Astrocyte of the spinal cord (primary cell): ENCODE data around the gene GUCA2B.

ENCODE experiments used
- DNase-seq: peaks from one replicate; pipeline ENCODE4 v3.0.0; 2011; ENCODE audit warnings: low read depth, low spot score
- H3K4me3 ChIP-seq: 2 replicates; pipeline ENCODE4 v1.5.1; 2011; ENCODE audit warnings: low read depth, mild to moderate bottlenecking, low read length, moderate library complexity
- in situ Hi-C: cut with HindIII; loops from 2 replicates; pipeline ENCODE4 v1.10.0; 2017; ENCODE audit warnings: low sequenced_read_pairs
- TF ChIP-seq, protein P1 (sequence below): IDR thresholded peaks from 2 replicates; pipeline ENCODE4 v1.5.1; 2012; ENCODE audit warnings: low read depth, mild to moderate bottlenecking, low read length, inconsistent platforms

GUCA2B gene

DNA sequence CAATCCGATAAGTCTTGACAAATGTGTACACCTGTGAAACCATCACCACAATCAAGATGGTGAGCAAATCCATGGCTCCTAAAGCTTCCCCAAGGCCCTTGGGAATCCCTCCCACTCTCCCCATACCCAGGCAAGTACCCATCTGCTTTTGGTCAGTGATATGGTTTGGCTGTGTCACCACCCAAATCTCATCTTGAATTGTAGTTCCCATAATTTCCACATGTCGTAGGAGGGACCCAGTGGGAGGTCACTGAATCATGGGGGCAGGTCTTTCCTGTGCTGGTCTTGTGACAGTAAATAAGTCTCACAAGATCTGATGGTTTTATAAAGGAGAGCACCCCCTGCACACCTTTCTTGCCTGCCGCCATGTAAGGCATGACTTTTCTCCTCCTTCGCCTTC, 14.6 kb upstream of the GUCA2B start:
- DNase-seq = no peak
- in situ Hi-C loops = no loop called here
- TF ChIP-seq, protein P1, sequence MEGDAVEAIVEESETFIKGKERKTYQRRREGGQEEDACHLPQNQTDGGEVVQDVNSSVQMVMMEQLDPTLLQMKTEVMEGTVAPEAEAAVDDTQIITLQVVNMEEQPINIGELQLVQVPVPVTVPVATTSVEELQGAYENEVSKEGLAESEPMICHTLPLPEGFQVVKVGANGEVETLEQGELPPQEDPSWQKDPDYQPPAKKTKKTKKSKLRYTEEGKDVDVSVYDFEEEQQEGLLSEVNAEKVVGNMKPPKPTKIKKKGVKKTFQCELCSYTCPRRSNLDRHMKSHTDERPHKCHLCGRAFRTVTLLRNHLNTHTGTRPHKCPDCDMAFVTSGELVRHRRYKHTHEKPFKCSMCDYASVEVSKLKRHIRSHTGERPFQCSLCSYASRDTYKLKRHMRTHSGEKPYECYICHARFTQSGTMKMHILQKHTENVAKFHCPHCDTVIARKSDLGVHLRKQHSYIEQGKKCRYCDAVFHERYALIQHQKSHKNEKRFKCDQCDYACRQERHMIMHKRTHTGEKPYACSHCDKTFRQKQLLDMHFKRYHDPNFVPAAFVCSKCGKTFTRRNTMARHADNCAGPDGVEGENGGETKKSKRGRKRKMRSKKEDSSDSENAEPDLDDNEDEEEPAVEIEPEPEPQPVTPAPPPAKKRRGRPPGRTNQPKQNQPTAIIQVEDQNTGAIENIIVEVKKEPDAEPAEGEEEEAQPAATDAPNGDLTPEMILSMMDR = no peak
- H3K4me3 ChIP-seq = no peak overlapping the region

DNA sequence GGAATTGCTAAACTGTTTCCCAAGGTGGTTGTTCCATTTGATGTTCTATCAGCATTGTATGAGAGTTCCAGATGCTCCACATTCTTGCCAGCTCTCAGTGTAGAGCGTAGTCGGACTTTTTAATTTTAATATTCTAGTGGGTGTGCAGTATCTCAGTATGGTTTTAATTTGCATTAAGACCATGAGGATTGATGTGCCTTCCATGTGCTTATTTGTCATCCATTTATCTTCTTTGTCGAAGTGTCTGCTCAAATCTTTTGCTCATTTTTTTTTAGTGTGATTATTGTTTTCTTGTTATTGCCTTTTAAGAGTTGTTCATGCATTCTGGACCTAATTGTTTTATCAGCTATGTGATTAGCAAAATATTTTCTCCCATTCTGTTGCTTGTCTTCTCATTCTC, 13.8 kb upstream of the GUCA2B start:
- no peak overlapping the region for H3K4me3 ChIP-seq
- in situ Hi-C loops = no loop called here
- TF ChIP-seq, protein P1 = no peak
- DNase-seq = no peak

DNA sequence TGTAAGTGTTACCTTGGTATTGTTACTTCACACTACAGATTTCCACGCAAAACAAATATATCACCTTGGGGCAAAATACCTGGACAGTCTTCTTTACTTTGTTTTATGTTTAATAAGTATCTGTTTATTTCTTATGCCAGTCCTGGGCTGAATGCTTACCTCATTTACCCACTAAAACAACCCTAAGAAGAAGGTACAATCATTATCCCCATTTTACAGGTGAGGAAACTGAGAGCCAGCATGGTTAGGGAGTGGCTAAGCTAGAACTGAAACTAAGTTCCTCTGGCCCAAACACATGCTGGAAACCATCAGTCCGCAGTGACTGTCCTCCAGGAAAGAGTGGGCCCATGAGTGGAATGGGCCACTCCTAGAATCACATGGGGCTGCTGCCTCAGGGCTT, 13.0 kb upstream of the GUCA2B start:
- in situ Hi-C loops = no loop called here
- H3K4me3 ChIP-seq = no peak overlapping the region
- DNase-seq = no peak
- TF ChIP-seq, protein P1 = no peak

DNA sequence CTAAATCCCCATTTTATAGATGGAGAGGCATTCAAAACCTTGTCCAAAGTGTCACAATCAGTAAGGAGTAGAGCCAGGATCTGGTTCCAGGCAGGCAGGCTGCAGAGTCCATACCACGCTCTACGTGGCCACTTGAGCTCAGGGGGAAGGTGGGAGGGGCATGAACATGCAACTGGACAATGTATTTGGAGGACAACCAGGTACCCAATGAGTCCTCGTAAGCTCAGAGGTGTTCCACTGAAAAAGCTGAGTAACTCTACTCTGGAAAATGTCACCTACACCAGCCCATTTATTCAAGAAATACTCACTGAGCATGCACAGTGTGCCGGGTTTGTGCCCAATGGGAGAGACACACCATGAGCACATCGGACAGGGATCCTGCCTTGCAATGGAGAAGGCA, 11.2 kb upstream of the GUCA2B start:
- TF ChIP-seq, protein P1 = no peak
- H3K4me3 ChIP-seq = no peak overlapping the region
- in situ Hi-C loops = no loop called here
- no peak for DNase-seq

DNA sequence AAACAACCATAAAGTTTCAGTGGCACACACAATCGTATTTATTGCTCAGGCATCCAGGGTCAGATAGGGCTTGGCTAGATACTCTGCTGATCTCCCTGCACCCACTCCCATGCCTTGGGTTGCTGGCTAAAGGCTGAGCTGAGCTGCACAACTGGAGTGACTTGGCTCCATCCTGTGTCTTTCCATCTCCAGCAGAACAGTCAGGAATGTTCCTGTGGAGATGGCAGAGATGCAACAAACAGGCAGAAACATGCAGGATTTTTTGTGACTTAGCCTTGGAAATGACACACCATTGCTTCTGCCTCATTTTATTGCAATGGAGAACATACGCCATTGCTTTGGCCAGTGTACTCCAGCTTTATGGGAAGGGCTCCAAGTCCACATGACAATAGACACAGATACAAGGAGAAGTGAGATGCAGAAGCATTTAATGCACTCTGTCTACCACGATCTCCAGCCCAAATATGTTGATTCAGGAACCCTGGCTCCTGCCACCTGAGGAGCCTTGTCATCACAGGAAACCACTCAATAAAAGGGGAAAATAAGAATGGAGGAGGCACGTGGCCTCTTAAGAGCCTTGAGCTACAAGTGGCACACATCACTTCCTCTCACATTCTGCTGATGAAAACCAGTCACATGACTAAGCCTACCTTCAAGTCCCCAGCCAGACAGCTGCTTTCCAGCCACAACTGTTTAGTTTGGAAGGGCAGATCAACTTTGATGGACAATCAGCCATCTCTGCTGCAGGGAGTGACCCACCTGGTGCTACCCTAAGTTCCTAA, 10.1 kb upstream of the GUCA2B start:
- no peak for DNase-seq
- TF ChIP-seq, protein P1 = no peak
- in situ Hi-C loops = no loop called here
- no peak overlapping the region for H3K4me3 ChIP-seq

DNA sequence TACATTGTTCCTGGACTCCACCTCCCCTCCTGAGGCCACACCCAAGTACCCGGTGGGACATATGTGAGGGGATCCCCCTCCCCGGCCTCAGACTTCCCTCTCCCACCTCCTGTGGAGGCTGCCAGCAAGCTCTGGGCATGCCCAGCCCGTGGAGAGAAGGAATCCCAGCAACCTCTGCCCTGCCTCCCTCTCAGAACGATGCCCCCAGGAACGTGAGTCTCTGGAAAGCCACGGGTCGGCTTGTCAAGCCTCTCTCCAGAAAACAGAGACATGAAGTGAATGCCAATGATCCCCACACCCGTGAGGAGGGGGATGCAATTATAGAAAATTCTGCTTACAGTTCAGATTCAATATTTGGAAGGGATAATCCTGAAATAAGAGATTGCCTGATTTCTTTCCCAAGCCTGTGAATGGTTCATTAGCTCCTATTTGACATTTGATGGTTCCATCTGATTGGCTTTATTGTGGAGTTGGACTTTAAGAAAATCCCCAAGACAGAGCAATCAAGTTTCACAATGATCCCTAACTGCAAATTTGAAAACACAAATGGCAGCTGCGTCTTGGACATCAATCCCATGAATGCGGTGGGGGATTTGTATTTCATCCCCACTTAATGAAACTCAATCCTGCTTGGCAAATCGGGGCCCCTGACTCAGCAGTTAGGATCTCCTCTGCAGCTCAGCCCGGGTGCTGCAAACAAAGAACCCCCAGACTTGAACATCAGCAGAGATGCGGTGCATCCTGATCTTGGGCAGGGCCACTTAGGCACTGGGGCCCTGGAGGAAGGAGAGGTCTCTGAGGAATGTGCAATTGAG, 9.1 kb upstream of the GUCA2B start:
- in situ Hi-C loops = no loop called here
- TF ChIP-seq, protein P1 = no peak
- H3K4me3 ChIP-seq = no peak overlapping the region
- DNase-seq = no peak
